ENCODE results near the gene UBAP2.
"Not testable (repeated sequence)": the region's sequence is repeated elsewhere in the genome, so short reads cannot be mapped to it uniquely, and the experiment has no call there.

UBAP2 gene

DNA sequence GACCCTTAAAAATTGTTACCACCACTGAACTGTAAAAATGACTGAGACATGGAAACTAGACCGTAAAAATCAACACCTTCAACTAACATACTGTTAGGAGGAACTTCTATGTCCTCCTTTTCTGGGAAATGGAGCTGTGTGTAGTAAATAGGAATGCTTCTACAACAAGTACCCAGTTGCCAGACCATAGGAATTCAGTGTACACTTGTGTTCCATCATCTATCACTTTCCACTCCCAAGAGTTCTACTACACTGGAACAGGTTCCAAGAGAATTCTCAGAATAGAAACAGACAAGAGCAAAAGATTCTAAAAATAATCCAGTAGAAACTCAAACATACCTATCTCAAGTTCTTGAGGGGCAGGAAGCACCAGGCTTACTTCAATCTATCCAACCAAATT is 23.6 kb downstream of the UBAP2 start:
- no peak for DNase-seq (ENCODE audit: low spot score)
- no peak for TF ChIP-seq CTCF (IDR thresholded peaks at IDR 0.05; ENCODE audit: extremely low read depth, insufficient read depth, missing control alignments)
- in situ Hi-C loops (cut with MboI; ENCODE audit: low pct_unique_long_range_greater_than_20kb, low sequenced_read_pairs, unreplicated experiment) = no loop called here

DNA sequence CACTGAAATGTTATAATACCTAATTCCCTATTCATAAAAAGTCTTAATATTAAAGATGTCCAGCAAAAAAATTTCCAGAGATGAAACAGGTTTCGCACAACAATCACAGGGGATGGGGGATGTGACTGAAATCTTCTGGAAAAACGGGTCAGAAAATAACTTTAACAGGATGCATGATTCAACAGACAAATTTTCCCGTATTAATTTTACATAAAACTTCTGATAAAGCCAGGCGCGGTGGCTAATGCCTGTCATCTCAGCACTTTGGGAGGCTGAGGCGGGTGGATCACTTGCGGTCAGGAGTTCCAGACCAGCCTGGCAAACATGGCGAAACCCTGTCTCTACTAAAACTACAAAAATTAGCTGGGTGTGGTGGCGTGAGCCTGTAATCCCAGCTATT is 24.2 kb downstream of the UBAP2 start:
- in situ Hi-C loops (cut with MboI; ENCODE audit: low pct_unique_long_range_greater_than_20kb, low sequenced_read_pairs, unreplicated experiment); DNase-seq (ENCODE audit: low spot score): not testable (repeated sequence)

GRCh38 chr9:34016149-34016548 is 32.5 kb downstream of the UBAP2 start:
- in situ Hi-C loops (cut with MboI; ENCODE audit: low pct_unique_long_range_greater_than_20kb, low sequenced_read_pairs, unreplicated experiment) = no loop called here
- DNase-seq (ENCODE audit: low spot score) = no peak
- no peak for TF ChIP-seq CTCF (IDR thresholded peaks at IDR 0.05; ENCODE audit: extremely low read depth, insufficient read depth, missing control alignments)

- DNase-seq (ENCODE audit: low spot score) = no peak
- in situ Hi-C loops (cut with MboI; ENCODE audit: low pct_unique_long_range_greater_than_20kb, low sequenced_read_pairs, unreplicated experiment) = no loop called here
- peak; percentile 40 for TF ChIP-seq CTCF (IDR thresholded peaks at IDR 0.05; ENCODE audit: extremely low read depth, insufficient read depth, missing control alignments)
Observed at GRCh38 chr9:34010979-34011378, 37.7 kb downstream of the UBAP2 start.

GRCh38 chr9:34001951-34002350 is 46.7 kb downstream of the UBAP2 start:
- in situ Hi-C loops (cut with MboI; ENCODE audit: low pct_unique_long_range_greater_than_20kb, low sequenced_read_pairs, unreplicated experiment) = no loop called here
- DNase-seq (ENCODE audit: low spot score) = no peak
- no peak for TF ChIP-seq CTCF (IDR thresholded peaks at IDR 0.05; ENCODE audit: extremely low read depth, insufficient read depth, missing control alignments)

- TF ChIP-seq CTCF (IDR thresholded peaks at IDR 0.05; ENCODE audit: extremely low read depth, insufficient read depth, missing control alignments) = no peak
- no peak for DNase-seq (ENCODE audit: low spot score)
- in situ Hi-C loops (cut with MboI; ENCODE audit: low pct_unique_long_range_greater_than_20kb, low sequenced_read_pairs, unreplicated experiment) = no loop called here
Observed at GRCh38 chr9:34001298-34001697, 47.4 kb downstream of the UBAP2 start.

DNA sequence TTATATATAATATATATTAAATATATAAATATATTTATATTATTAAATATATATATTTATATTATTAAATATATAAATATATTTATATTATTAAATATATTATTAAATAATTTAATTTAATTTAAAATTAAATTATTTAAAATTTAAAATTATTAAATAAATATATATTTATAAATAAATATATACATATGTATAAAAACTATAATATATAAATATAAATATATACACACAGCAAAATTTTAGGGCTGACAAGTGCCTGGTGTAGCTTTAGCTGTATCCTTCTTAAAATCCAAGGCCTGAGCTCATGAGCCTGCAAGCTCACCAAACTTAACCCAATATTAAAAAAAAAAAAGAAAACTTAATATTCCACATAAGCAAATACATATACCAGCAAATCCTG is 53.2 kb downstream of the UBAP2 start:
- no peak for TF ChIP-seq CTCF (IDR thresholded peaks at IDR 0.05; ENCODE audit: extremely low read depth, insufficient read depth, missing control alignments)
- DNase-seq (ENCODE audit: low spot score) = no peak
- in situ Hi-C loops (cut with MboI; ENCODE audit: low pct_unique_long_range_greater_than_20kb, low sequenced_read_pairs, unreplicated experiment) = no loop called here

Data from GM13977 (cell line).